OCI-LY3 (cell line): ENCODE data around the gene TRIM67.
"Not testable (repeated sequence)": the region's sequence is repeated elsewhere in the genome, so short reads cannot be mapped to it uniquely, and the experiment has no call there.

Experiments used
- H2AFZ ChIP-seq: fragments of 200-600, 300-600 bp; shearing (Covaris generic); 2 replicates; pipeline ENCODE4 v1.6.0; 2014; ENCODE audit warnings: antibody characterized with exemption, low read depth, low read length
- H3K27ac ChIP-seq: fragments of 200-600, 300-600 bp; sonication (generic); 2 replicates; pipeline ENCODE4 v1.5.1; 2014; ENCODE audit warnings: mild to moderate bottlenecking, low read length, moderate library complexity, mixed read lengths
- H3K27me3 ChIP-seq: fragments of 200-600, 300-600 bp; sonication (generic); 2 replicates; pipeline ENCODE4 v1.6.1; 2014; ENCODE audit warnings: low read depth, low read length, mixed read lengths
- H3K36me3 ChIP-seq: fragments of 200-600, 300-600 bp; sonication (generic); replicated peaks from 2 replicates; pipeline ENCODE3; 2014; ENCODE audit warnings: low read depth, low read length, mixed read lengths
- H3K4me1 ChIP-seq: fragments of 300-600, 200-600 bp; sonication (generic); 2 replicates; pipeline ENCODE4 v1.6.1; 2014; ENCODE audit warnings: low read length, mixed read lengths
- H3K4me2 ChIP-seq: fragments of 200-600, 300-600 bp; sonication (generic); 2 replicates; pipeline ENCODE4 v1.6.1; 2014; ENCODE audit warnings: low read length, mixed read lengths
- H3K4me3 ChIP-seq: fragments of 300-600, 200-600 bp; sonication (generic); 2 replicates; pipeline ENCODE4 v1.5.1; 2014; ENCODE audit warnings: antibody characterized with exemption, mild to moderate bottlenecking, low read length, moderate library complexity
- H3K79me2 ChIP-seq: fragments of 300-600, 200-600 bp; shearing (Covaris generic); 2 replicates; pipeline ENCODE4 v1.6.1; 2014; ENCODE audit warnings: mild to moderate bottlenecking, low read length, mixed read lengths
- H3K9ac ChIP-seq: fragments of 300-600, 200-600 bp; shearing (Covaris generic); 2 replicates; pipeline ENCODE4 v1.6.0; 2014; ENCODE audit warnings: mild to moderate bottlenecking, low read length, moderate library complexity
- H3K9me3 ChIP-seq: fragments of 200-600, 300-600 bp; shearing (Covaris generic); 2 replicates; pipeline ENCODE4 v1.6.1; 2014; ENCODE audit warnings: low read length, mixed read lengths; ENCODE audit not compliant: insufficient read depth
- H4K20me1 ChIP-seq: fragments of 200-600, 300-600 bp; sonication (generic); 2 replicates; pipeline ENCODE4 v1.6.1; 2016; ENCODE audit warnings: low read length, mixed read lengths; ENCODE audit not compliant: insufficient read depth
- CTCF ChIP-seq: fragments of 200-600, 300-600 bp; sonication (generic); IDR thresholded peaks from 2 replicates; pipeline ENCODE4 v1.5.1; 2014; ENCODE audit warnings: antibody characterized with exemption, low read length, low read depth
- EZH2phosphoT487 ChIP-seq: fragments of 200-600 bp; shearing (Covaris generic); IDR thresholded peaks from 2 replicates; pipeline ENCODE4 v1.6.1; 2018; ENCODE audit warnings: antibody characterized with exemption, mixed run types, low read depth

The TRIM67 gene

GRCh38 chr1:231122143-231122542, 39.7 kb upstream of the TRIM67 start:
- Histone ChIP-seq H4K20me1 (no peaks in the 10 kb centered on the region), H2AFZ (no peak overlapping the region), H3K9me3 (peaks cover 7% of the 10 kb centered on the region; the same call in 1 of the 2 replicates)

GRCh38 chr1:231124746-231125145, 37.1 kb upstream of the TRIM67 start:
- H3K27ac ChIP-seq: no peak overlapping the region

More at GRCh38 chr1:231122143-231122542, 39.7 kb upstream of the TRIM67 start:
- H3K4me3 ChIP-seq: no peak overlapping the region
- no peaks in the 10 kb centered on the region for H3K79me2 ChIP-seq
- no peaks in the 10 kb centered on the region for H3K4me1 ChIP-seq
- no peak overlapping the region for H3K27ac ChIP-seq
- no peak overlapping the region for H3K4me2 ChIP-seq
- TF ChIP-seq EZH2phosphoT487 (no peak), CTCF (no peak)
- H3K27me3 ChIP-seq: peaks cover 8% of the 10 kb centered on the region; the same call in 1 of the 2 replicates
- H3K36me3 ChIP-seq: no peaks in the 10 kb centered on the region
- H3K9ac ChIP-seq: no peak overlapping the region

GRCh38 chr1:231125972-231126580, 35.8 kb upstream of the TRIM67 start:
- no peaks in the 10 kb centered on the region for H4K20me1 ChIP-seq
- no peaks in the 10 kb centered on the region for H3K27me3 ChIP-seq
- TF ChIP-seq CTCF: no peak
- no peak overlapping the region for H3K4me2 ChIP-seq
- no peaks in the 10 kb centered on the region for H3K4me1 ChIP-seq
- H3K4me3 ChIP-seq: no peak overlapping the region
- H3K79me2 ChIP-seq: no peaks in the 10 kb centered on the region
- no peaks in the 10 kb centered on the region for H3K36me3 ChIP-seq
- H3K9ac ChIP-seq: no peak overlapping the region
- H3K27ac ChIP-seq: no peak overlapping the region
- no peak overlapping the region for H2AFZ ChIP-seq
- no peaks in the 10 kb centered on the region for H3K9me3 ChIP-seq

More at GRCh38 chr1:231124746-231125145, 37.1 kb upstream of the TRIM67 start:
- no peak overlapping the region for H3K4me3 ChIP-seq
- no peak overlapping the region for H3K9ac ChIP-seq
- H3K9me3 ChIP-seq: no peaks in the 10 kb centered on the region
- H4K20me1 ChIP-seq: no peaks in the 10 kb centered on the region
- no peak overlapping the region for H3K4me2 ChIP-seq
- H3K79me2 ChIP-seq: no peaks in the 10 kb centered on the region
- no peaks in the 10 kb centered on the region for H3K36me3 ChIP-seq
- TF ChIP-seq EZH2phosphoT487 (no peak), CTCF (no peak)
- no peaks in the 10 kb centered on the region for H3K4me1 ChIP-seq
- no peak overlapping the region for H2AFZ ChIP-seq
- H3K27me3 ChIP-seq: no peaks in the 10 kb centered on the region

GRCh38 chr1:231127106-231127505, 34.8 kb upstream of the TRIM67 start:
- not testable (repeated sequence) for H3K4me3 ChIP-seq, H3K4me2 ChIP-seq, H3K27ac ChIP-seq, H2AFZ ChIP-seq, H4K20me1 ChIP-seq, H3K36me3 ChIP-seq, H3K9ac ChIP-seq, H3K4me1 ChIP-seq, H3K9me3 ChIP-seq, H3K27me3 ChIP-seq, H3K79me2 ChIP-seq

GRCh38 chr1:231128471-231128870, 33.4 kb upstream of the TRIM67 start:
- H3K36me3 ChIP-seq, H3K79me2 ChIP-seq, H3K27me3 ChIP-seq, H3K4me3 ChIP-seq, H3K4me1 ChIP-seq, H3K9me3 ChIP-seq, H3K27ac ChIP-seq, H4K20me1 ChIP-seq, H2AFZ ChIP-seq, H3K4me2 ChIP-seq, H3K9ac ChIP-seq: not testable (repeated sequence)
